GM12878 (cell line): Measurements from ENCODE around the gene KMT2E. TPM values are rescaled to one million over a fixed set of nuclear protein-coding genes. Genes with fewer than 3 reads are reported as not detected.

Experiments
- ASH2L ChIP-seq: fragments of 300-600, 200-600 bp; sonication (generic); IDR thresholded peaks from 2 replicates; pipeline ENCODE4 v1.6.1; 2017; ENCODE audit warnings: low read depth, mild to moderate bottlenecking, borderline replicate concordance
- BMI1 ChIP-seq: fragments of 450-650 bp; IDR thresholded peaks from 2 replicates; pipeline ENCODE4 v1.6.1; 2016; ENCODE audit warnings: mild to moderate bottlenecking, moderate library complexity, borderline replicate concordance
- DPF2 ChIP-seq: fragments of 450-650 bp; IDR thresholded peaks from 2 replicates; pipeline ENCODE4 v1.6.1; 2017; ENCODE audit warnings: mild to moderate bottlenecking
- EP300 ChIP-seq, 2 experiments: fragments of 150-350 bp in 1 of 2; IDR thresholded peaks; 2 replicates each; pipeline ENCODE4 v1.6.1; 2011 to 2012; ENCODE audit warnings: low read depth in 2 of 2, low read length in 2 of 2, borderline replicate concordance in 1 of 2, improper control_type of control experiment in 1 of 2, inconsistent platforms in 1 of 2; ENCODE audit not compliant: control insufficient read depth in 1 of 2
- HDAC2 ChIP-seq: fragments of 200-600 bp; sonication (generic); IDR thresholded peaks from 2 replicates; pipeline ENCODE4 v1.6.1; 2017
- HDAC6 ChIP-seq: fragments of 200-600 bp; sonication (generic); IDR thresholded peaks from one replicate; pipeline ENCODE4 v1.8.0; 2017; ENCODE audit warnings: antibody characterized with exemption; ENCODE audit not compliant: unreplicated experiment
- MAX ChIP-seq: IDR thresholded peaks from 2 replicates; pipeline ENCODE4 v1.6.1; 2012; ENCODE audit warnings: low read depth, low read length, improper control_type of control experiment
- MEF2B ChIP-seq: fragments of 450-650 bp; IDR thresholded peaks from 2 replicates; pipeline ENCODE4 v1.6.1; 2018; ENCODE audit warnings: mild to moderate bottlenecking, moderate library complexity; ENCODE audit not compliant: partially characterized antibody, poor library complexity, severe bottlenecking
- MTA2 ChIP-seq: fragments of 450-650 bp; IDR thresholded peaks from 2 replicates; pipeline ENCODE4 v1.6.1; 2016; ENCODE audit warnings: low read depth, mild to moderate bottlenecking, moderate library complexity
- NR2C2 ChIP-seq: IDR thresholded peaks from 2 replicates; pipeline ENCODE4 v1.6.1; 2011; ENCODE audit warnings: borderline replicate concordance, low read depth; ENCODE audit not compliant: control insufficient read depth, insufficient read length
- RELB ChIP-seq: fragments of 450-650 bp; IDR thresholded peaks from 2 replicates; pipeline ENCODE4 v1.6.1; 2017; ENCODE audit warnings: low read depth, mild to moderate bottlenecking, moderate library complexity
- REST ChIP-seq: IDR thresholded peaks from 2 replicates; pipeline ENCODE4 v1.6.1; 2012; ENCODE audit warnings: mild to moderate bottlenecking, low read depth, low read length
- SIN3A ChIP-seq: IDR thresholded peaks from 2 replicates; pipeline ENCODE4 v1.6.1; 2012; ENCODE audit warnings: low read depth, low read length, improper control_type of control experiment
- SIX5 ChIP-seq: IDR thresholded peaks from 2 replicates; pipeline ENCODE4 v1.6.1; 2011; ENCODE audit warnings: mild to moderate bottlenecking, low read depth, low read length, moderate library complexity; ENCODE audit not compliant: severe bottlenecking
- SMAD1 ChIP-seq: fragments of 450-650 bp; IDR thresholded peaks from 2 replicates; pipeline ENCODE4 v1.6.1; 2018; ENCODE audit warnings: mild to moderate bottlenecking, low read depth; ENCODE audit not compliant: partially characterized antibody
- SMARCA5 ChIP-seq: fragments of 450-650 bp; IDR thresholded peaks from 2 replicates; pipeline ENCODE4 v1.6.1; 2017; ENCODE audit warnings: mild to moderate bottlenecking
- SUZ12 ChIP-seq: fragments of 200-600 bp; sonication (generic); IDR thresholded peaks from one replicate; pipeline ENCODE4 v1.6.1; 2018; ENCODE audit warnings: antibody characterized with exemption, mild to moderate bottlenecking; ENCODE audit not compliant: unreplicated experiment
- WRNIP1 ChIP-seq: IDR thresholded peaks from 2 replicates; pipeline ENCODE4 v1.6.1; 2011; ENCODE audit warnings: low read depth, low read length, improper control_type of control experiment, borderline replicate concordance
- ZBED1 ChIP-seq: IDR thresholded peaks from 2 replicates; pipeline ENCODE4 v1.6.1; 2016; ENCODE audit warnings: borderline replicate concordance
- ZSCAN29 ChIP-seq: fragments of 450-650 bp; IDR thresholded peaks from 2 replicates; pipeline ENCODE4 v1.6.1; 2017; ENCODE audit warnings: mild to moderate bottlenecking, moderate library complexity
- polyA plus RNA-seq, 11 experiments: library from polyadenylated mRNA; depleted of rRNA in 4 of 11; unstranded in 6 of 11; stranded (reverse) in 5 of 11; fragments of >200 nt; fragmentation: Nextera tagmentation in 4 of 11; fragmentation: Illumina TruSeq in 1 of 11; extraction: Ambion mirVana in 4 of 11; extraction: Trizol in 1 of 11; gene quantifications; 1 replicate in 1 of 11; 2 replicates in 10 of 11; pipeline versions ENCODE4 v1.2.1 to v1.2.3, GENCODE V29; 2011 to 2016; ENCODE audit warnings: inconsistent platforms in 2 of 11, missing spikeins in 2 of 11, low read depth in 1 of 11
- total RNA-seq, 4 experiments: library from RNA; depleted of rRNA in 3 of 4; stranded (reverse); fragments of >200 nt in 3 of 4; fragmentation: Illumina TruSeq in 1 of 4; extraction: Trizol in 1 of 4; gene quantifications; 2 replicates each; pipeline versions ENCODE4 v1.2.1 to v1.2.3, GENCODE V29; 2013 to 2021

Gene KMT2E
- total and polyA plus RNA-seq, 10 of the 15 experiments (the other 5 are each of a cell fraction or from before 2014, with no cell fraction given) = 13.2 to 68.1 (median 34.1) TPM

GRCh38 chr7:105012503-105013220 lies 1.3 kb upstream of the KMT2E start (continued):
- TF ChIP-seq RELB = peak; percentile 95
- peak; percentile 92 for TF ChIP-seq DPF2
- peak; percentile 66; the same call in 1 of the 2 replicates for TF ChIP-seq BMI1
- TF ChIP-seq ZBED1 = peak; percentile 95
- TF ChIP-seq MTA2 = peak; percentile 85
- no peak; the same call in none of the 2 replicates for TF ChIP-seq ZSCAN29
- TF ChIP-seq MEF2B = peak; percentile 94
- no peak for TF ChIP-seq SUZ12
- TF ChIP-seq ASH2L = no peak
- TF ChIP-seq SIN3A = peak; percentile 38; the same call in 1 of the 2 replicates
- peak; percentile 79 for TF ChIP-seq MAX
- no peak for TF ChIP-seq HDAC2
- TF ChIP-seq SIX5 = no peak
- peak; percentile 57 for TF ChIP-seq REST
- TF ChIP-seq NR2C2 = no peak
- peak; percentile 56; the same call in 1 of the 2 replicates for TF ChIP-seq SMARCA5
- no peak; the same call in 1 of the 2 replicates for TF ChIP-seq WRNIP1
- peak; percentile 95 to 98 for TF ChIP-seq EP300 (IDR thresholded peaks at IDR 0.05; ENCODE audit: borderline replicate concordance in 1 of 2, control insufficient read depth in 1 of 2, low read depth in 2 of 2, low read length in 2 of 2)
- peak; percentile 95 for TF ChIP-seq SMAD1
- TF ChIP-seq HDAC6 = peak; percentile 54
